Raji (cell line): Measurements from ENCODE around the gene SLC16A3.

Experiments used
- POLR2A ChIP-seq: IDR thresholded peaks from 2 replicates; pipeline ENCODE4 v1.6.1; 2011; ENCODE audit warnings: low read depth, low read length, control low read depth; ENCODE audit not compliant: insufficient read depth

Gene SLC16A3

GRCh38 chr17:82245134-82246039 is 16.5 kb downstream of the SLC16A3 start:
- TF ChIP-seq POLR2A: no peak

GRCh38 chr17:82246040-82246364 is 17.2 kb downstream of the SLC16A3 start:
- TF ChIP-seq POLR2A: no peak

- no peak for TF ChIP-seq POLR2A
These were observed 17.7 kb downstream of the SLC16A3 start for GRCh38 chr17:82246365-82247181.

- no peak for TF ChIP-seq POLR2A
These were observed 18.5 kb downstream of the SLC16A3 start for GRCh38 chr17:82247182-82247823.

GRCh38 chr17:82247856-82248671 is 19.2 kb downstream of the SLC16A3 start:
- no peak for TF ChIP-seq POLR2A

GRCh38 chr17:82248815-82249674 is 20.2 kb downstream of the SLC16A3 start:
- TF ChIP-seq POLR2A: no peak

GRCh38 chr17:82249896-82250581 is 21.2 kb downstream of the SLC16A3 start:
- TF ChIP-seq POLR2A: no peak

GRCh38 chr17:82250868-82251500 is 22.1 kb downstream of the SLC16A3 start:
- no peak for TF ChIP-seq POLR2A

GRCh38 chr17:82252511-82253178 is 23.8 kb downstream of the SLC16A3 start:
- no peak for TF ChIP-seq POLR2A

GRCh38 chr17:82253179-82253544 is 24.3 kb downstream of the SLC16A3 start:
- no peak for TF ChIP-seq POLR2A

- TF ChIP-seq POLR2A: no peak
These were observed 26.6 kb downstream of the SLC16A3 start for GRCh38 chr17:82255402-82255972.
